Testis (tissue), 2 donors: ENCODE results near the gene SH2D4B.

Experiments used
- POLR2A ChIP-seq: fragments of 450-650 bp; IDR thresholded peaks from one replicate; pipeline ENCODE4 v1.6.1; 2017; ENCODE audit warnings: antibody characterized with exemption, mild to moderate bottlenecking, moderate library complexity
- TF ChIP-seq, protein P1 (sequence below), 3 experiments: fragments of 450-650 bp in 2 of 3; fragments of 200-600 bp in 1 of 3; sonication (generic) in 1 of 3; IDR thresholded peaks; one replicate each; pipeline ENCODE4 v1.5.1; 2016 to 2019; ENCODE audit warnings: antibody characterized with exemption in 3 of 3, mild to moderate bottlenecking in 2 of 3, moderate library complexity in 1 of 3

DNA sequence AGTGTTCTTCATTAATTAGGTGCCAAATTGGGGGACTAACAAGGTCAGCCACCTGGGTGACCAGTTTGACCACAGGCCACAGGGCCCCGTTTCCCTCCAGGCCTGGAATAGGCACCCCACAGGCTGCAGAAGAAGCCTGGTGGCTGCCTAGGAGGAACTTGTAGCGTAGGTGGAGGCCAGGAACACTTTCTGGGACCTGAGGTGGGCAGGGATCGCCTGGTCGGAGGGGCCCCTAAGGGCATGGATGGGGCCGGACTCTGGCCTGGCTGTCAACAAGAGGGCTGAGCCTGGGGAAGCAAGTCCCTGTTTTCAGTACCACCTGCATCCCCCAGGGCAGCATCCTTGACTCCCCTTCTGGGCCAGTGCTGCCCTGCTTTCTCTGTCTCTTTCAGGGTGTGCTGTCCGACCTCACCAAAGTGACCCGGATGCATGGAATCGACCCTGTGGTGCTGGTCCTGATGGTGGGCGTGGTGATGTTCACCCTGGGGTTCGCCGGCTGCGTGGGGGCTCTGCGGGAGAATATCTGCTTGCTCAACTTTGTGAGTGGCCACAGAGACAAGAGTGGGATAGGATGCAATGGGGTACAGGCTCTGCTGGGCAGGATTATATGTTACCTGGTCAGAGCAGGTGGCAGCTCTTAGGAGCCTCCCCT, 30.7 kb upstream of the SH2D4B start:
- no peak for TF ChIP-seq POLR2A
- TF ChIP-seq, protein P1, sequence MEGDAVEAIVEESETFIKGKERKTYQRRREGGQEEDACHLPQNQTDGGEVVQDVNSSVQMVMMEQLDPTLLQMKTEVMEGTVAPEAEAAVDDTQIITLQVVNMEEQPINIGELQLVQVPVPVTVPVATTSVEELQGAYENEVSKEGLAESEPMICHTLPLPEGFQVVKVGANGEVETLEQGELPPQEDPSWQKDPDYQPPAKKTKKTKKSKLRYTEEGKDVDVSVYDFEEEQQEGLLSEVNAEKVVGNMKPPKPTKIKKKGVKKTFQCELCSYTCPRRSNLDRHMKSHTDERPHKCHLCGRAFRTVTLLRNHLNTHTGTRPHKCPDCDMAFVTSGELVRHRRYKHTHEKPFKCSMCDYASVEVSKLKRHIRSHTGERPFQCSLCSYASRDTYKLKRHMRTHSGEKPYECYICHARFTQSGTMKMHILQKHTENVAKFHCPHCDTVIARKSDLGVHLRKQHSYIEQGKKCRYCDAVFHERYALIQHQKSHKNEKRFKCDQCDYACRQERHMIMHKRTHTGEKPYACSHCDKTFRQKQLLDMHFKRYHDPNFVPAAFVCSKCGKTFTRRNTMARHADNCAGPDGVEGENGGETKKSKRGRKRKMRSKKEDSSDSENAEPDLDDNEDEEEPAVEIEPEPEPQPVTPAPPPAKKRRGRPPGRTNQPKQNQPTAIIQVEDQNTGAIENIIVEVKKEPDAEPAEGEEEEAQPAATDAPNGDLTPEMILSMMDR (IDR thresholded peaks at IDR 0.05): no peak
